HG03045 (cell line): ENCODE results near the gene S1PR3.
"Not testable (repeated sequence)": the region's sequence is repeated elsewhere in the genome, so short reads cannot be mapped to it uniquely, and the experiment has no call there.

Experiments used
- ATAC-seq: cut with Tn5 transposase; IDR thresholded peaks from one replicate; pipeline ENCODE4 v1.9.1; 2021; ENCODE audit warnings: mild to moderate bottlenecking, moderate library complexity; ENCODE audit not compliant: unreplicated experiment

Gene S1PR3

GRCh38 chr9:88991066-88992034 is at the start of gene S1PR3:
Gene S1PR3 (plus strand): TSS chr9:88991468. CDS start chr9:89001201, 9,733 bp downstream.
- ATAC-seq = no peak

GRCh38 chr9:88941586-88941985 is 49.7 kb upstream of the S1PR3 start:
- not testable (repeated sequence) for ATAC-seq

- ATAC-seq = no peak
Observed at GRCh38 chr9:88942411-88942810, 48.9 kb upstream of the S1PR3 start.

- ATAC-seq = no peak
Observed at GRCh38 chr9:88945636-88946333, 45.5 kb upstream of the S1PR3 start.

- no peak for ATAC-seq
Observed at GRCh38 chr9:88947581-88948573, 43.4 kb upstream of the S1PR3 start.

- ATAC-seq = no peak
Observed at GRCh38 chr9:88949425-88949824, 41.8 kb upstream of the S1PR3 start.

- ATAC-seq = no peak
Observed at GRCh38 chr9:88949961-88950340, 41.3 kb upstream of the S1PR3 start.

- no peak for ATAC-seq
Observed at GRCh38 chr9:88950341-88951154, 40.7 kb upstream of the S1PR3 start.

GRCh38 chr9:88951155-88951542 is 40.1 kb upstream of the S1PR3 start:
- ATAC-seq = no peak

- ATAC-seq = no peak
Observed at GRCh38 chr9:88952086-88952615, 39.1 kb upstream of the S1PR3 start.

- ATAC-seq = no peak
Observed at GRCh38 chr9:88952976-88953375, 38.3 kb upstream of the S1PR3 start.

- ATAC-seq = no peak
Observed at GRCh38 chr9:88953381-88954029, 37.8 kb upstream of the S1PR3 start.

GRCh38 chr9:88954066-88954465 is 37.2 kb upstream of the S1PR3 start:
- ATAC-seq = no peak

- ATAC-seq = no peak
Observed at GRCh38 chr9:88957526-88957925, 33.7 kb upstream of the S1PR3 start.

- ATAC-seq = no peak
Observed at GRCh38 chr9:88959727-88960469, 31.4 kb upstream of the S1PR3 start.

- ATAC-seq = no peak
Observed at GRCh38 chr9:88960632-88961031, 30.6 kb upstream of the S1PR3 start.

- no peak for ATAC-seq
Observed at GRCh38 chr9:88965473-88965872, 25.8 kb upstream of the S1PR3 start.

- ATAC-seq = no peak
Observed at GRCh38 chr9:88966894-88967676, 24.2 kb upstream of the S1PR3 start.
